ENCODE measurements around the gene PLGRKT. TPM values are rescaled to one million over a fixed set of nuclear protein-coding genes. Genes with fewer than 3 reads are reported as not detected.

PLGRKT gene
- total RNA-seq, 1 donor from 2014 or later = 15.9 TPM

DNA sequence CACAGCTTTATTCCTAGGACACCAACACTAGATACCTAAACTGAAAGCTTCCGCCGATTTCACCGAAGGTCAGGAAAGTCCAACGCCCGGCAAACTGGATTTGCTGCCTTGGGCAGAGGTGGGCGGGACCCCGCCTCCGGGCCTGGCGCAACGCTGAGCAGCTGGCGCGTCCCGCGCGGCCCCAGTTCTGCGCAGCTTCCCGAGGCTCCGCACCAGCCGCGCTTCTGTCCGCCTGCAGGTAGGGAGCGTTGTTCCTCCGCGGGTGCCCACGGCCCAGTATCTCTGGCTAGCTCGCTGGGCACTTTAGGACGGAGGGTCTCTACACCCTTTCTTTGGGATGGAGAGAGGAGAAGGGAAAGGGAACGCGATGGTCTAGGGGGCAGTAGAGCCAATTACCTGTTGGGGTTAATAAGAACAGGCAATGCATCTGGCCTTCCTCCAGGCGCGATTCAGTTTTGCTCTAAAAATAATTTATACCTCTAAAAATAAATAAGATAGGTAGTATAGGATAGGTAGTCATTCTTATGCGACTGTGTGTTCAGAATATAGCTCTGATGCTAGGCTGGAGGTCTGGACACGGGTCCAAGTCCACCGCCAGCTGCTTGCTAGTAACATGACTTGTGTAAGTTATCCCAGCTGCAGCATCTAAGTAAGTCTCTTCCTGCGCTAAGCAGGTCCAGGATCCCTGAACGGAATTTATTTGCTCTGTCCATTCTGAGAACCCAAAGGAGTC, 12.8 kb upstream of the PLGRKT start, which contains the start of gene CD274:
Gene CD274, plus strand, starts transcription at position 184 of the 733 bp plus-strand sequence. CDS start 5,572 bp downstream, outside the sequence.
- intact Hi-C loops (cut with DNase I) = no loop called here
- ATAC-seq = peak; percentile 98 to 99

DNA sequence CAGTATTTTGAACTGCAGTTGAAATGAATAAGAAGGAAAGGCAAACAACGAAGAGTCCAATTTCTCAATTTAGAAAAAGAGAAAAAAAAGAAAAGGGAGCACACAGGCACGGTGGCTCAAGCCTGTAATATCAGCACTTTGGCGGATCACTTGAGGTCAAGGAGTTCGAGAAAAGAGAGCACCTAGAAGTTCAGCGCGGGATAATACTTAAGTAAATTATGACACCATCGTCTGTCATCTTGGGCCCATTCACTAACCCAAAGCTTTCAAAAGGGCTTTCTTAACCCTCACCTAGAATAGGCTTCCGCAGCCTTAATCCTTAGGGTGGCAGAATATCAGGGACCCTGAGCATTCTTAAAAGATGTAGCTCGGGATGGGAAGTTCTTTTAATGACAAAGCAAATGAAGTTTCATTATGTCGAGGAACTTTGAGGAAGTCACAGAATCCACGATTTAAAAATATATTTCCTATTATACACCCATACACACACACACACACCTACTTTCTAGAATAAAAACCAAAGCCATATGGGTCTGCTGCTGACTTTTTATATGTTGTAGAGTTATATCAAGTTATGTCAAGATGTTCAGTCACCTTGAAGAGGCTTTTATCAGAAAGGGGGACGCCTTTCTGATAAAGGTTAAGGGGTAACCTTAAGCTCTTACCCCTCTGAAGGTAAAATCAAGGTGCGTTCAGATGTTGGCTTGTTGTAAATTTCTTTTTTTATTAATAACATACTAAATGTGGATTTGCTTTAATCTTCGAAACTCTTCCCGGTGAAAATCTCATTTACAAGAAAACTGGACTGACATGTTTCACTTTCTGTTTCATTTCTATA, 12.0 kb upstream of the PLGRKT start:
- Histone ChIP-seq H3K4me1 (peaks cover 53% of the 10 kb centered on the region), H3K27me3 (ENCODE audit: low read depth) (no peaks in the 10 kb centered on the region), H3K27ac (peak overlapping the region; percentile 91), H3K9me3 (no peaks in the 10 kb centered on the region), H3K36me3 (no peaks in the 10 kb centered on the region), H3K4me3 (peak overlapping the region; percentile 66)
- TF ChIP-seq, protein P1, sequence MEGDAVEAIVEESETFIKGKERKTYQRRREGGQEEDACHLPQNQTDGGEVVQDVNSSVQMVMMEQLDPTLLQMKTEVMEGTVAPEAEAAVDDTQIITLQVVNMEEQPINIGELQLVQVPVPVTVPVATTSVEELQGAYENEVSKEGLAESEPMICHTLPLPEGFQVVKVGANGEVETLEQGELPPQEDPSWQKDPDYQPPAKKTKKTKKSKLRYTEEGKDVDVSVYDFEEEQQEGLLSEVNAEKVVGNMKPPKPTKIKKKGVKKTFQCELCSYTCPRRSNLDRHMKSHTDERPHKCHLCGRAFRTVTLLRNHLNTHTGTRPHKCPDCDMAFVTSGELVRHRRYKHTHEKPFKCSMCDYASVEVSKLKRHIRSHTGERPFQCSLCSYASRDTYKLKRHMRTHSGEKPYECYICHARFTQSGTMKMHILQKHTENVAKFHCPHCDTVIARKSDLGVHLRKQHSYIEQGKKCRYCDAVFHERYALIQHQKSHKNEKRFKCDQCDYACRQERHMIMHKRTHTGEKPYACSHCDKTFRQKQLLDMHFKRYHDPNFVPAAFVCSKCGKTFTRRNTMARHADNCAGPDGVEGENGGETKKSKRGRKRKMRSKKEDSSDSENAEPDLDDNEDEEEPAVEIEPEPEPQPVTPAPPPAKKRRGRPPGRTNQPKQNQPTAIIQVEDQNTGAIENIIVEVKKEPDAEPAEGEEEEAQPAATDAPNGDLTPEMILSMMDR (IDR thresholded peaks at IDR 0.05) = no peak
- ATAC-seq (peak; percentile 9 to 67), DNase-seq (no peak)
- intact Hi-C loops (cut with DNase I) = no loop called here

More for the DNA sequence above, 12.8 kb upstream of the PLGRKT start, which contains the start of gene CD274:
- TF ChIP-seq, protein P1 (IDR thresholded peaks at IDR 0.05) = peak; percentile 71
- H3K27me3 ChIP-seq (ENCODE audit: low read depth) = no peaks in the 10 kb centered on the region
- no peaks in the 10 kb centered on the region for H3K36me3 ChIP-seq
- H3K9me3 ChIP-seq = no peaks in the 10 kb centered on the region
- peak; percentile 96 for DNase-seq
- peak within 1 kb of the TSS; percentile 66 for H3K4me3 ChIP-seq
- peak within 1 kb of the TSS; percentile 91 for H3K27ac ChIP-seq
- H3K4me1 ChIP-seq = peaks cover 60% of the 10 kb centered on the region

DNA sequence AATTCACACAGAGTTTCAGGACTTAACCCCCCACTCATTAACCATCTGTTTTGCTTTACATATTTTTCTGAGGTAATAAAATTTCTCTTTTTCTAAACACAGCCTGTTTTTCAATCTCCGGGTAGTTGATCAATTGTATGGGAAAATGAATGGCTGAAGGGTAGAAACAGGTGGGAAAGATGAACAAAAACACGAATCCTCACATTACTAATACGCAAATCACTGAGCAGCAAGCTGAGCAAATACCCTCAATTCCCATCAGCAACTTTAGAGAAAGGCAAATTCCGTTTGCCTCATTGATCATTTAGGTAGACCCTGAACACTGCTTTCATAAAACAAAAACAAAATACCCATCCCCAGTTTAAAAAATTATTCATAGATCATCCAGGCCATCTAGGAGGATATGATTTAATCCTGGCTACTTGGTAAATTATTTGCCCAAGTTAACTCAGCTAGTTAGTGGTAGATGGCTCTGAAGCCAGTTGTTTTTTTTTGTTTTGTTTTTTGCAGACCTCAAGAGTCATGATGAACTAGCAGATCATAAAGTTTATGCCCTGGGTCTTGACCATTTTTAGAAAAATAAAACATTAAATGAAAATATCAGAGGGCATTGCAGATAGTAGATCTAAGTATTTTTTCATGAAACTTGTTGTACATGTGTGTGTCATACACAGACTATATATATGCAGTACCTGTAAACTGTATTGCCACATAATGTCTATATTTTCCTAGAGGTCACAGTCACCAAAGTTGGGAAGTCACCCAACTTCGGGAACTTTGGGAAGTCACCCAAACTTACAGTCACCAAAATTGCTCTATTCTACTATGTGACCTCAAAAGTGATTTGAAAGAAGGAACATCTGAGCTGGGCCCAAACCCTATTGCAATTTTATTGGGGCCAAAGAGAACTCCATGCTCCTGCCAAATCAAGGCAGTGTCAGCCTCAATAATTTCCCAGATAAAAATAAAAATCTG, 11.0 kb upstream of the PLGRKT start:
- no peak for ATAC-seq
- peak overlapping the region; percentile 91 for H3K27ac ChIP-seq
- H3K4me3 ChIP-seq = peak overlapping the region; percentile 66
- intact Hi-C loops (cut with DNase I) = no loop called here
- TF ChIP-seq, protein P1 (IDR thresholded peaks at IDR 0.05) = no peak
- no peak for DNase-seq
- H3K36me3 ChIP-seq = no peaks in the 10 kb centered on the region
- peaks cover 44% of the 10 kb centered on the region for H3K4me1 ChIP-seq
- no peaks in the 10 kb centered on the region for H3K9me3 ChIP-seq
- no peaks in the 10 kb centered on the region for H3K27me3 ChIP-seq (ENCODE audit: low read depth)

DNA sequence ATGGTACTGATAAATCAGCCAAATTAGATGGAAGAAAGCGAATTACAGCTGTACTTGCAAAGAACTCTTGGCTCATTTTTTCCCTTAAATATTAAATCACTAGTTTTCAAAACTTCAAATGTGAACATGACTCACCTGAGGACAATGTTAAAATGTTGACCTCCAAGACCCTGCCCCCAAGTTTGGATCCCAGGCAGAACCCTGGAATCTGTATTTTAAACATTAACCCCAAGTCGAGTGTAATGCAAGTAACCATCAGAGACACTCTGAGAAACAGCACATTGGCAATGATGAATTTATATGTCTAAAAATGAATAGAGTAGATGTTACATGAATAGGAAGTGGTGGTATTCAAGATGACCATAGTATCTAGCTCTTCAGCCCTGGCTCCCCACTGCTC, 10.3 kb upstream of the PLGRKT start:
- peaks cover 37% of the 10 kb centered on the region for H3K4me1 ChIP-seq
- intact Hi-C loops (cut with DNase I) = no loop called here
- DNase-seq = no peak
- no peak overlapping the region for H3K27ac ChIP-seq
- no peak for ATAC-seq
- TF ChIP-seq, protein P1 (IDR thresholded peaks at IDR 0.05) = no peak
- no peaks in the 10 kb centered on the region for H3K36me3 ChIP-seq
- no peak overlapping the region for H3K4me3 ChIP-seq
- H3K9me3 ChIP-seq = no peaks in the 10 kb centered on the region
- no peaks in the 10 kb centered on the region for H3K27me3 ChIP-seq (ENCODE audit: low read depth)

DNA sequence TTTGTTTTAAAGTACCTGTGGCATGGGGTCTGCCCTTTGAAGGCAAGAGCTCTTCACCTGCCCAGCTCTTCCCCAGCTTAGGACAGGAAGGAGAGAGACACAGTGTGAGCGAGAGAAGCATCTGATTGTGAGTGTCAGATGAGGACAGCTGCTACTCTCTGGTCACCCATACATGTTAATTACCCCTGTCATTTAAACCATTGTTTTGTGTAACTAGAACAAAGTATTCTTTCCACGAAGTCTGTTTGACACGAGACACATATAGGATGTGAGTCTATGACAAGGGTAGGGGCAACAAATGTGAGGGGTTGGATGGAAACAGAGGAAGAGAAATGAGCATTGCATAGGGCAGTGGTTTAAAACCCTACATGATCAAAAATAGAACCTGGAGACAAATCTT, 9.6 kb upstream of the PLGRKT start:
- H3K27ac ChIP-seq = no peak overlapping the region
- H3K4me1 ChIP-seq = peaks cover 30% of the 10 kb centered on the region
- H3K4me3 ChIP-seq = no peak overlapping the region
- no peaks in the 10 kb centered on the region for H3K9me3 ChIP-seq
- ATAC-seq (no peak), DNase-seq (no peak)
- no peaks in the 10 kb centered on the region for H3K27me3 ChIP-seq (ENCODE audit: low read depth)
- TF ChIP-seq, protein P1 (IDR thresholded peaks at IDR 0.05) = no peak
- intact Hi-C loops (cut with DNase I) = no loop called here
- H3K36me3 ChIP-seq = no peaks in the 10 kb centered on the region
